Measurements from ENCODE around the gene OR1D5. TPM values are rescaled to one million over a fixed set of nuclear protein-coding genes. Genes with fewer than 3 reads are reported as not detected.

Gene OR1D5
- not detected in 2 replicates for total RNA-seq

GRCh38 chr17:3063507-3063906 is at the start of gene OR1D5:
Gene OR1D5, minus strand, starts transcription at chr17:3063607. Its CDS starts 0 bp downstream, at chr17:3063607.

GRCh38 chr17:3104322-3104721 is 40.9 kb upstream of the OR1D5 start, which contains the start of gene OR1D2:
Gene OR1D2, minus strand, starts transcription at chr17:3104422. Its CDS starts 11,426 bp downstream, at chr17:3092996.

Other genes starting within 250 kb of the OR1D5 start
- gene OR1D2, start 40.8 kb upstream of the OR1D5 start, total RNA-seq: not detected in 2 replicates
- gene OR1G1, start 63.9 kb upstream of the OR1D5 start, total RNA-seq: not detected in 2 replicates
- gene OR1A2, start 133.9 kb upstream of the OR1D5 start, total RNA-seq: not detected in 2 replicates
- not detected in 2 replicates for gene OR1A1, start 144.1 kb upstream of the OR1D5 start, total RNA-seq
- gene OR3A1, start 234.8 kb upstream of the OR1D5 start, total RNA-seq: under 0.01 and 0.09 TPM in 2 replicates